ENCODE results near the gene TSPAN14. TPM values are rescaled to one million over a fixed set of nuclear protein-coding genes. Genes with fewer than 3 reads are reported as not detected.

Gene TSPAN14
- total RNA-seq, 4 donors from 2014 or later = 37.1 to 110 (median 66.1) TPM

GRCh38 chr10:80462981-80463741 lies 9.1 kb downstream of the TSPAN14 start:
- H3K4me1 ChIP-seq = peaks cover 8 to 26% of the 10 kb centered on the region in 2 donors
- no peak overlapping the region for H3K4me3 ChIP-seq
- no peaks in the 10 kb centered on the region for H3K9me3 ChIP-seq
- intact Hi-C loops (cut with DNase I; ENCODE audit: low total_unique reads) = no loop called here
- H3K27ac ChIP-seq = peak overlapping the region; percentile 68 to 83
- TF ChIP-seq POLR2A (IDR thresholded peaks at IDR 0.05) (no peak), CTCF (IDR thresholded peaks at IDR 0.05) (no peak)
- H3K36me3 ChIP-seq = no peaks in the 10 kb centered on the region
- no peaks in the 10 kb centered on the region for H3K27me3 ChIP-seq
- no peak for DNase-seq

GRCh38 chr10:80463868-80464267 lies 9.8 kb downstream of the TSPAN14 start:
- intact Hi-C loops (cut with DNase I; ENCODE audit: low total_unique reads) = no loop called here
- no peaks in the 10 kb centered on the region for H3K36me3 ChIP-seq
- no peaks in the 10 kb centered on the region for H3K27me3 ChIP-seq
- DNase-seq = no peak
- no peaks in the 10 kb centered on the region for H3K9me3 ChIP-seq
- TF ChIP-seq POLR2A (IDR thresholded peaks at IDR 0.05) (no peak), CTCF (IDR thresholded peaks at IDR 0.05) (no peak)
- peak overlapping the region; percentile 68 to 83 for H3K27ac ChIP-seq
- H3K4me1 ChIP-seq = peaks cover 8 to 29% of the 10 kb centered on the region in 2 donors
- H3K4me3 ChIP-seq = no peak overlapping the region

GRCh38 chr10:80464557-80465450 lies 10.7 kb downstream of the TSPAN14 start:
- peak overlapping the region; percentile 68 to 83 for H3K27ac ChIP-seq

DNA sequence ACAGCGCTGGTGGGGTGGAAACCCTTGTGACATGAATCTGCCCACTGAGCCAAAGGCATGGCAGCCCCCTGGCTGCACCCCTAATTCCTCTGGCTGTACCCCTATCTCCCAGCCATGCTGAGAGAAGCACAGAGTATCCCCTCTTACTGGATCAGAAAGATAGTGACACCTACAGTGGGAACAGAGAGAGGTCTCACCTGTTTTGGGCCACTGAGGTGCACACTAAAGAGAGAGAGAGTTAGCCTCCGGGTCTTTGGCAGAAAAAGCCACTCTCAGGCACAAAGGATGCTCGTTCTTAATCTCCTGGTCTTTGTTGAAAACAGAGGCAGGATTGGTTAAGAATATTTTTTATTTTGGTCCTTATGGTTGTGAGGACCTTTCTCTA lies 11.3 kb downstream of the TSPAN14 start:
- Histone ChIP-seq H3K27ac (peak overlapping the region; percentile 68 to 83), H3K36me3 (no peaks in the 10 kb centered on the region), H3K4me3 (no peak overlapping the region), H3K27me3 (no peaks in the 10 kb centered on the region), H3K4me1 (peaks cover 8 to 29% of the 10 kb centered on the region in 2 donors), H3K9me3 (no peaks in the 10 kb centered on the region)
- TF ChIP-seq CTCF (IDR thresholded peaks at IDR 0.05) (no peak), POLR2A (IDR thresholded peaks at IDR 0.05) (no peak)
- no peak for DNase-seq
- intact Hi-C loops (cut with DNase I; ENCODE audit: low total_unique reads) = no loop called here

More at GRCh38 chr10:80464557-80465450, 10.7 kb downstream of the TSPAN14 start:
- intact Hi-C loops (cut with DNase I; ENCODE audit: low total_unique reads) = no loop called here
- peaks cover 8 to 29% of the 10 kb centered on the region in 2 donors for H3K4me1 ChIP-seq
- H3K36me3 ChIP-seq = no peaks in the 10 kb centered on the region
- H3K27me3 ChIP-seq = no peaks in the 10 kb centered on the region
- H3K9me3 ChIP-seq = no peaks in the 10 kb centered on the region
- H3K4me3 ChIP-seq = no peak overlapping the region
- DNase-seq = peak in 1 of 2 donors; percentile 31
- TF ChIP-seq CTCF (IDR thresholded peaks at IDR 0.05) (no peak), POLR2A (IDR thresholded peaks at IDR 0.05) (no peak)
